DOHH2 (cell line): Measurements from ENCODE around the gene DCAF8.

Experiments used
- CTCF ChIP-seq: fragments of 200-600 bp; sonication (generic); IDR thresholded peaks from one replicate; pipeline ENCODE4 v1.5.1; 2014; ENCODE audit warnings: antibody characterized with exemption, mild to moderate bottlenecking, low read depth, low read length; ENCODE audit not compliant: poor library complexity, severe bottlenecking
- EZH2phosphoT487 ChIP-seq: fragments of 200-600 bp; sonication (generic); IDR thresholded peaks from 2 replicates; pipeline ENCODE4 v1.6.1; 2017; ENCODE audit warnings: borderline replicate concordance, mild to moderate bottlenecking, antibody characterized with exemption, low read length, moderate library complexity, mixed read lengths

GRCh38 chr1:160207118-160207650 lies 55.2 kb downstream of the DCAF8 start:
- TF ChIP-seq CTCF (no peak), EZH2phosphoT487 (no peak)
